Esophagus muscularis mucosa (tissue), 3 donors: Measurements from ENCODE around the gene CPA4.

ENCODE experiments used
- POLR2AphosphoS5 ChIP-seq, 2 donors: sonication (generic); formaldehyde crosslinking; IDR thresholded peaks; one replicate each; pipeline ENCODE4 v1.6.1; 2017; ENCODE audit warnings: antibody characterized with exemption in 2 of 2
- TF ChIP-seq, protein P1 (sequence below), 3 experiments: fragments of 200-600 bp in 2 of 3; fragments of 450-650 bp in 1 of 3; sonication (generic) in 2 of 3; IDR thresholded peaks; one replicate each; pipeline ENCODE4 v1.5.1; 2017 to 2019; ENCODE audit warnings: antibody characterized with exemption in 3 of 3, mild to moderate bottlenecking in 2 of 3, moderate library complexity in 1 of 3

DNA sequence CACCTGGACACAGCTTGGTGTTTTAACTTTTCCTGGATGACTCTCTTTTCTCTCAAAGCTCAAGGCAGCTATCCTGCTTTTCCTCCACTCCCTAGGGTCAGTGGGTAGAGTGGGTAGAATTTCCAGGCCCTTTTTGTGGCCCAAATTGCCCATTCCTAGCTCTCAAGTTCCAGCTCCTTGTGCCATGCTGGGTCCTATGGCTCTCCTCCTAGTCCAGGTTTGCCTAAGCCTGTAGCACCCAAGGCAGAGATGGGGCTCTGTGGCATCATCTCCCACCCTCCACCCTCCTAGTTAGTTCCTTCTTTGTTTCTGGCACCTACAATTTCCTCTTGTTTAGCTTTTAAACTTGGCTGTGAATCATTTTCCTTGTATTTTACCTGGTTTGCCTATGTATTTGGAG is 9.7 kb downstream of the CPA4 start:
- TF ChIP-seq, protein P1, sequence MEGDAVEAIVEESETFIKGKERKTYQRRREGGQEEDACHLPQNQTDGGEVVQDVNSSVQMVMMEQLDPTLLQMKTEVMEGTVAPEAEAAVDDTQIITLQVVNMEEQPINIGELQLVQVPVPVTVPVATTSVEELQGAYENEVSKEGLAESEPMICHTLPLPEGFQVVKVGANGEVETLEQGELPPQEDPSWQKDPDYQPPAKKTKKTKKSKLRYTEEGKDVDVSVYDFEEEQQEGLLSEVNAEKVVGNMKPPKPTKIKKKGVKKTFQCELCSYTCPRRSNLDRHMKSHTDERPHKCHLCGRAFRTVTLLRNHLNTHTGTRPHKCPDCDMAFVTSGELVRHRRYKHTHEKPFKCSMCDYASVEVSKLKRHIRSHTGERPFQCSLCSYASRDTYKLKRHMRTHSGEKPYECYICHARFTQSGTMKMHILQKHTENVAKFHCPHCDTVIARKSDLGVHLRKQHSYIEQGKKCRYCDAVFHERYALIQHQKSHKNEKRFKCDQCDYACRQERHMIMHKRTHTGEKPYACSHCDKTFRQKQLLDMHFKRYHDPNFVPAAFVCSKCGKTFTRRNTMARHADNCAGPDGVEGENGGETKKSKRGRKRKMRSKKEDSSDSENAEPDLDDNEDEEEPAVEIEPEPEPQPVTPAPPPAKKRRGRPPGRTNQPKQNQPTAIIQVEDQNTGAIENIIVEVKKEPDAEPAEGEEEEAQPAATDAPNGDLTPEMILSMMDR (IDR thresholded peaks at IDR 0.05): no peak
- TF ChIP-seq POLR2AphosphoS5 (IDR thresholded peaks at IDR 0.05): no peak
